PC-9 (cell line): Measurements from ENCODE around the gene FGD2.

ENCODE experiments used
- EZH2 ChIP-seq: fragments of 200-600 bp; sonication (generic); IDR thresholded peaks from 2 replicates; pipeline ENCODE4 v1.8.0; 2017; ENCODE audit warnings: antibody characterized with exemption, low read depth
- TF ChIP-seq, protein P1 (sequence below): fragments of 200-600 bp; sonication (generic); conservative IDR thresholded peaks from 2 replicates; pipeline ENCODE4 v1.6.1; 2017; ENCODE audit warnings: mixed run types, antibody characterized with exemption, mild to moderate bottlenecking, moderate library complexity

GRCh38 chr6:37030599-37030998 lies 25.1 kb downstream of the FGD2 start:
- TF ChIP-seq, protein P1, sequence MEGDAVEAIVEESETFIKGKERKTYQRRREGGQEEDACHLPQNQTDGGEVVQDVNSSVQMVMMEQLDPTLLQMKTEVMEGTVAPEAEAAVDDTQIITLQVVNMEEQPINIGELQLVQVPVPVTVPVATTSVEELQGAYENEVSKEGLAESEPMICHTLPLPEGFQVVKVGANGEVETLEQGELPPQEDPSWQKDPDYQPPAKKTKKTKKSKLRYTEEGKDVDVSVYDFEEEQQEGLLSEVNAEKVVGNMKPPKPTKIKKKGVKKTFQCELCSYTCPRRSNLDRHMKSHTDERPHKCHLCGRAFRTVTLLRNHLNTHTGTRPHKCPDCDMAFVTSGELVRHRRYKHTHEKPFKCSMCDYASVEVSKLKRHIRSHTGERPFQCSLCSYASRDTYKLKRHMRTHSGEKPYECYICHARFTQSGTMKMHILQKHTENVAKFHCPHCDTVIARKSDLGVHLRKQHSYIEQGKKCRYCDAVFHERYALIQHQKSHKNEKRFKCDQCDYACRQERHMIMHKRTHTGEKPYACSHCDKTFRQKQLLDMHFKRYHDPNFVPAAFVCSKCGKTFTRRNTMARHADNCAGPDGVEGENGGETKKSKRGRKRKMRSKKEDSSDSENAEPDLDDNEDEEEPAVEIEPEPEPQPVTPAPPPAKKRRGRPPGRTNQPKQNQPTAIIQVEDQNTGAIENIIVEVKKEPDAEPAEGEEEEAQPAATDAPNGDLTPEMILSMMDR, result no peak
- no peak for TF ChIP-seq EZH2
